ENCODE results near the gene MGLL. TPM values are rescaled to one million over a fixed set of nuclear protein-coding genes. Genes with fewer than 3 reads are reported as not detected.

The MGLL gene
- total and polyA plus RNA-seq, 9 donors: 4.5 to 22.4 (median 13.3) TPM

GRCh38 chr3:127846576-127846975 lies 24.3 kb upstream of the MGLL start:
- DNase-seq: no peak
- H3K27ac ChIP-seq: no peak overlapping the region
- no peak for TF ChIP-seq POLR2A (IDR thresholded peaks at IDR 0.05)
- no peak for TF ChIP-seq CTCF (IDR thresholded peaks at IDR 0.05)
- no peak for TF ChIP-seq EP300 (IDR thresholded peaks at IDR 0.05)
- intact Hi-C loops (cut with DNase I): no loop called here
- no peaks in the 10 kb centered on the region for H3K4me1 ChIP-seq (ENCODE audit: insufficient read depth)
- WGBS, 3 donors: 68 to 77% (median 71%) methylated on average over 1 of the region's 1 CpG
- no peak overlapping the region for H3K4me3 ChIP-seq
- H3K27me3 ChIP-seq: no peaks in the 10 kb centered on the region
- H3K36me3 ChIP-seq: no peaks in the 10 kb centered on the region
- H3K9me3 ChIP-seq: no peaks in the 10 kb centered on the region

GRCh38 chr3:127844326-127844942 lies 22.1 kb upstream of the MGLL start:
- Histone ChIP-seq H3K4me1 (ENCODE audit: insufficient read depth) (no peaks in the 10 kb centered on the region), H3K9me3 (no peaks in the 10 kb centered on the region), H3K4me3 (no peak overlapping the region), H3K27ac (no peak overlapping the region), H3K27me3 (no peaks in the 10 kb centered on the region), H3K36me3 (no peaks in the 10 kb centered on the region)
- TF ChIP-seq CTCF (IDR thresholded peaks at IDR 0.05) (no peak), EP300 (IDR thresholded peaks at IDR 0.05) (no peak), POLR2A (IDR thresholded peaks at IDR 0.05) (no peak)
- 90 to 92% (median 91%) methylated on average over 6 of the region's 6 CpGs for WGBS, 3 donors
- no peak for DNase-seq
- intact Hi-C loops (cut with DNase I): no loop called here

GRCh38 chr3:127840671-127841070 lies 18.4 kb upstream of the MGLL start:
- H3K9me3 ChIP-seq: no peaks in the 10 kb centered on the region
- intact Hi-C loops (cut with DNase I): no loop called here
- TF ChIP-seq CTCF (IDR thresholded peaks at IDR 0.05) (no peak), POLR2A (IDR thresholded peaks at IDR 0.05) (no peak), EP300 (IDR thresholded peaks at IDR 0.05) (no peak)
- no peaks in the 10 kb centered on the region for H3K27me3 ChIP-seq
- no peak for DNase-seq
- no peaks in the 10 kb centered on the region for H3K4me1 ChIP-seq (ENCODE audit: insufficient read depth)
- no peak overlapping the region for H3K27ac ChIP-seq
- 55 to 67% (median 58%) methylated on average over 8 of the region's 8 CpGs for WGBS, 3 donors
- H3K4me3 ChIP-seq: no peak overlapping the region
- no peaks in the 10 kb centered on the region for H3K36me3 ChIP-seq

- Histone ChIP-seq H3K36me3 (no peaks in the 10 kb centered on the region), H3K27ac (no peak overlapping the region), H3K4me3 (no peak overlapping the region), H3K9me3 (no peaks in the 10 kb centered on the region), H3K27me3 (no peaks in the 10 kb centered on the region), H3K4me1 (ENCODE audit: insufficient read depth) (no peaks in the 10 kb centered on the region)
- TF ChIP-seq POLR2A (IDR thresholded peaks at IDR 0.05): no peak
- TF ChIP-seq EP300 (IDR thresholded peaks at IDR 0.05): no peak
- no peak for TF ChIP-seq CTCF (IDR thresholded peaks at IDR 0.05)
- 90 to 93% (median 93%) methylated on average over 5 of the region's 5 CpGs for whole genome bisulfite sequencing, 3 donors
- intact Hi-C loops (cut with DNase I): no loop called here
- no peak for DNase-seq
Measured at GRCh38 chr3:127839099-127839498, 16.8 kb upstream of the MGLL start.

All from ovary (tissue), 9 donors.